ENCODE results near the gene GALNT11. TPM values are rescaled to one million over a fixed set of nuclear protein-coding genes. Genes with fewer than 3 reads are reported as not detected.

The GALNT11 gene
- total RNA-seq, 1 donor from 2014 or later: 23.0 TPM

DNA sequence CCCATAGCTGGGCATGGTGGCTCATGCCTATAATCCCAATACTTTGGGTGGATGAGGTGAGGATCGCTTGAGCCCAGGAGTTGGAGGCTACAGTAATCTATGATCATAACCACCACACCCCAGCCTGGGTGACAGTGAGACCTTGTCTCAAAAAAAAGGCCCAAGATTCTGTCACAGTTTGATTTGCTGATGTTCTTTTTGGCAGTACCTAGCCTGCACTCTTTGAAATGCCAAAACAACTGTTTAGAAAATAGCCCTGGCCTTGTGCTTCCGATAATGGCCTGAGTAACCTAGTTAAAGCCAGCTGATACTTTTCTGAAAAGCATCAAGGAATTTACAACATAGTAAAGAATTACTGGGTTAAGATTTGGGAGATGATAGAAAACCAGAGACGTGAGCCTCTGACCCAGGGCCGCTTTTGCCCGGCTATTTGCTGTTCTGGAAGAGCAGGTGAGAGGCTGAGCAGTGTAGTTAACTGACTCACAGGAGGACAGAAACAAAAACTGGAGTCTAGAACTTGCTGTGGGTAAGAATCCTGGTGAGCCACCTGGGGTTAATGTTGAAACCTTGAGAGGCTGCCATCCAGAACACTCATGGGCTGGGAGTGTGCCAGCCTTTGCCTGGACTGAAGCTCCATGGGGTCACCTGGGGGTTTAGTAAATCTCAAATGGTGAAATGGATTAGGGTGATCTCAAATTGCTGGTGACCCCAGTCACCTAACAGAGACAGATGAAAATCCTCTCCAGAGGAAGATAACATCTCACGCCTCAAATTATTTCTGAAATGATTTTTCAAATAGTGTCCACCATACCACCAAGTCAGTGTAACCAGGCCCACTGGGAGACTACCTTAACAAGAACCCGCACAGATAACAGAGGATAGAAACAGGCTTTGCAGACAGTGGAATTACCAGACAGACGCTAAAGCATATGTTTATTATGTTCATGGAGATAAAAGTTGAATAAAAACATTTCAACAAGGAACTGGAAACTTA is 51.8 kb downstream of the GALNT11 start:
- DNase-seq (ENCODE audit: low read depth): peak; percentile 6
- no peaks in the 10 kb centered on the region for H3K36me3 ChIP-seq (ENCODE audit: insufficient read depth, low read length)
- H3K79me2 ChIP-seq (ENCODE audit: insufficient read depth, low read length): peaks cover 10% of the 10 kb centered on the region
- no peak for TF ChIP-seq EZH2 (IDR thresholded peaks at IDR 0.05; ENCODE audit: insufficient read depth, low read length)
- TF ChIP-seq, protein P1, sequence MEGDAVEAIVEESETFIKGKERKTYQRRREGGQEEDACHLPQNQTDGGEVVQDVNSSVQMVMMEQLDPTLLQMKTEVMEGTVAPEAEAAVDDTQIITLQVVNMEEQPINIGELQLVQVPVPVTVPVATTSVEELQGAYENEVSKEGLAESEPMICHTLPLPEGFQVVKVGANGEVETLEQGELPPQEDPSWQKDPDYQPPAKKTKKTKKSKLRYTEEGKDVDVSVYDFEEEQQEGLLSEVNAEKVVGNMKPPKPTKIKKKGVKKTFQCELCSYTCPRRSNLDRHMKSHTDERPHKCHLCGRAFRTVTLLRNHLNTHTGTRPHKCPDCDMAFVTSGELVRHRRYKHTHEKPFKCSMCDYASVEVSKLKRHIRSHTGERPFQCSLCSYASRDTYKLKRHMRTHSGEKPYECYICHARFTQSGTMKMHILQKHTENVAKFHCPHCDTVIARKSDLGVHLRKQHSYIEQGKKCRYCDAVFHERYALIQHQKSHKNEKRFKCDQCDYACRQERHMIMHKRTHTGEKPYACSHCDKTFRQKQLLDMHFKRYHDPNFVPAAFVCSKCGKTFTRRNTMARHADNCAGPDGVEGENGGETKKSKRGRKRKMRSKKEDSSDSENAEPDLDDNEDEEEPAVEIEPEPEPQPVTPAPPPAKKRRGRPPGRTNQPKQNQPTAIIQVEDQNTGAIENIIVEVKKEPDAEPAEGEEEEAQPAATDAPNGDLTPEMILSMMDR (IDR thresholded peaks at IDR 0.05; ENCODE audit: insufficient read depth, low read depth, low read length): no peak
- FAIRE-seq: no peak
- H3K9me3 Mint-ChIP-seq (ENCODE audit: unreplicated experiment): no peaks in the 10 kb centered on the region
- no peaks in the 10 kb centered on the region for H3K9me3 ChIP-seq (ENCODE audit: insufficient read depth, low read depth, low read length)
- H3K4me1 Mint-ChIP-seq (ENCODE audit: low read depth, unreplicated experiment): peaks cover 26% of the 10 kb centered on the region
- no peaks in the 10 kb centered on the region for H3K27me3 ChIP-seq (ENCODE audit: insufficient read depth, low read length)
- no peak overlapping the region for H2AFZ ChIP-seq (ENCODE audit: low read depth, low read length)
- H3K36me3 Mint-ChIP-seq (ENCODE audit: low read depth, unreplicated experiment): no peaks in the 10 kb centered on the region
- H3K27me3 Mint-ChIP-seq (ENCODE audit: low read depth, unreplicated experiment): no peaks in the 10 kb centered on the region
- no peak overlapping the region for H3K9ac ChIP-seq (ENCODE audit: low read length)
- no peak overlapping the region for H3K4me2 ChIP-seq (ENCODE audit: low read length)
- no peak overlapping the region for H3K27ac ChIP-seq (ENCODE audit: low read depth, low read length)
- H4K20me1 ChIP-seq (ENCODE audit: insufficient read depth, low read length): peaks cover 25% of the 10 kb centered on the region
- H3K27ac Mint-ChIP-seq (ENCODE audit: unreplicated experiment): no peak overlapping the region
- H3K4me1 ChIP-seq (ENCODE audit: insufficient read depth, low read length): no peaks in the 10 kb centered on the region
- H3K4me3 ChIP-seq (ENCODE audit: insufficient read depth, low read depth, low read length): no peak overlapping the region
- H3K4me3 Mint-ChIP-seq (ENCODE audit: unreplicated experiment): no peak overlapping the region

DNA sequence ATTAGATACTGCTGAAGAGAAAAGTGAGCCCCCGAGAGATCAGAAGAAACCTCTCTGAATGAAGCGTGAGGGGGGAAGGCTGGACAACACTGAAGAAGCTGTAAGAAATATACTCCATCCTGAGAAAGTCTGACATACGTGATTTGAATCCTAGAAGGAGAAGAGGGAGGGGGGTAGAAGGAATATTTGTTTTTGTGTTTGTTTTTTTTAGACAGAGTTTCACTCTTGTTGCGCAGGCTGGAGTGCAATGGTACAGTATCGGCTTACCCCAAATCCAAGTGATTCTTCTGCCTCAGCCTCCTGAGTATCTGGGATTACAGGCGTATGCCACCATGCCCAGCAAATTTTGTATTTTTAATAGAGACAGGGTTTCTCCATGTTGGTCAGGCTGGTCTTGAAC is 52.6 kb downstream of the GALNT11 start:
- Mint-ChIP-seq H3K9me3 (ENCODE audit: unreplicated experiment) (no peaks in the 10 kb centered on the region), H3K4me3 (ENCODE audit: unreplicated experiment) (no peak overlapping the region), H3K36me3 (ENCODE audit: low read depth, unreplicated experiment) (no peaks in the 10 kb centered on the region), H3K4me1 (ENCODE audit: low read depth, unreplicated experiment) (peaks cover 34% of the 10 kb centered on the region), H3K27ac (ENCODE audit: unreplicated experiment) (no peak overlapping the region), H3K27me3 (ENCODE audit: low read depth, unreplicated experiment) (no peaks in the 10 kb centered on the region)
- FAIRE-seq (no peak), DNase-seq (ENCODE audit: low read depth) (no peak)
- peaks cover 25% of the 10 kb centered on the region for H4K20me1 ChIP-seq (ENCODE audit: insufficient read depth, low read length)
- no peaks in the 10 kb centered on the region for H3K9me3 ChIP-seq (ENCODE audit: insufficient read depth, low read depth, low read length)
- peaks cover 10% of the 10 kb centered on the region for H3K79me2 ChIP-seq (ENCODE audit: insufficient read depth, low read length)
- H2AFZ ChIP-seq (ENCODE audit: low read depth, low read length): no peak overlapping the region
- H3K27me3 ChIP-seq (ENCODE audit: insufficient read depth, low read length): no peaks in the 10 kb centered on the region
- no peak overlapping the region for H3K27ac ChIP-seq (ENCODE audit: low read depth, low read length)
- no peak overlapping the region for H3K4me2 ChIP-seq (ENCODE audit: low read length)
- no peak for TF ChIP-seq EZH2 (IDR thresholded peaks at IDR 0.05; ENCODE audit: insufficient read depth, low read length)
- TF ChIP-seq, protein P1 (IDR thresholded peaks at IDR 0.05; ENCODE audit: insufficient read depth, low read depth, low read length): no peak
- no peaks in the 10 kb centered on the region for H3K4me1 ChIP-seq (ENCODE audit: insufficient read depth, low read length)
- H3K4me3 ChIP-seq (ENCODE audit: insufficient read depth, low read depth, low read length): no peak overlapping the region
- no peak overlapping the region for H3K9ac ChIP-seq (ENCODE audit: low read length)
- H3K36me3 ChIP-seq (ENCODE audit: insufficient read depth, low read length): no peaks in the 10 kb centered on the region

GRCh38 chr7:152078786-152079185 is 53.3 kb downstream of the GALNT11 start:
- Histone ChIP-seq H4K20me1 (ENCODE audit: insufficient read depth, low read length) (peaks cover 25% of the 10 kb centered on the region), H3K36me3 (ENCODE audit: insufficient read depth, low read length) (no peaks in the 10 kb centered on the region), H3K4me3 (ENCODE audit: insufficient read depth, low read depth, low read length) (no peak overlapping the region), H3K27ac (ENCODE audit: low read depth, low read length) (no peak overlapping the region), H3K27me3 (ENCODE audit: insufficient read depth, low read length) (no peaks in the 10 kb centered on the region), H3K4me2 (ENCODE audit: low read length) (no peak overlapping the region), H2AFZ (ENCODE audit: low read depth, low read length) (no peak overlapping the region), H3K9me3 (ENCODE audit: insufficient read depth, low read depth, low read length) (no peaks in the 10 kb centered on the region), H3K9ac (ENCODE audit: low read length) (no peak overlapping the region), H3K79me2 (ENCODE audit: insufficient read depth, low read length) (peaks cover 10% of the 10 kb centered on the region), H3K4me1 (ENCODE audit: insufficient read depth, low read length) (no peaks in the 10 kb centered on the region)
- no peaks in the 10 kb centered on the region for H3K9me3 Mint-ChIP-seq (ENCODE audit: unreplicated experiment)
- H3K27me3 Mint-ChIP-seq (ENCODE audit: low read depth, unreplicated experiment): no peaks in the 10 kb centered on the region
- H3K27ac Mint-ChIP-seq (ENCODE audit: unreplicated experiment): no peak overlapping the region
- no peak for TF ChIP-seq EZH2 (IDR thresholded peaks at IDR 0.05; ENCODE audit: insufficient read depth, low read length)
- TF ChIP-seq, protein P1 (IDR thresholded peaks at IDR 0.05; ENCODE audit: insufficient read depth, low read depth, low read length): no peak
- FAIRE-seq (no peak), DNase-seq (ENCODE audit: low read depth) (no peak)
- peaks cover 32% of the 10 kb centered on the region for H3K4me1 Mint-ChIP-seq (ENCODE audit: low read depth, unreplicated experiment)
- no peaks in the 10 kb centered on the region for H3K36me3 Mint-ChIP-seq (ENCODE audit: low read depth, unreplicated experiment)
- H3K4me3 Mint-ChIP-seq (ENCODE audit: unreplicated experiment): no peak overlapping the region

Data from astrocyte (in vitro differentiated cells and primary cell).